CD4-positive, alpha-beta T cell treated with Interleukin-15 for 1 hour (primary cell): ENCODE measurements around the gene MEIOB.
"Not testable (repeated sequence)": the region's sequence is repeated elsewhere in the genome, so short reads cannot be mapped to it uniquely, and the experiment has no call there.

Experiments
- DNase-seq: peaks from one replicate; pipeline ENCODE4 v3.0.0-alpha.2; 2020

The MEIOB gene

GRCh38 chr16:1907226-1907860 lies 35.4 kb upstream of the MEIOB start:
- no peak for DNase-seq

GRCh38 chr16:1906846-1907165 lies 34.8 kb upstream of the MEIOB start:
- DNase-seq = no peak

- no peak for DNase-seq
Measured at GRCh38 chr16:1906055-1906845, 34.3 kb upstream of the MEIOB start.

GRCh38 chr16:1903845-1904840 lies 32.2 kb upstream of the MEIOB start:
- no peak for DNase-seq

- no peak for DNase-seq
Measured at GRCh38 chr16:1903220-1903574, 31.2 kb upstream of the MEIOB start.

GRCh38 chr16:1902547-1903219 lies 30.7 kb upstream of the MEIOB start:
- DNase-seq = no peak

GRCh38 chr16:1900452-1900774 lies 28.4 kb upstream of the MEIOB start:
- no peak for DNase-seq

- no peak for DNase-seq
Measured at GRCh38 chr16:1899641-1900451, 27.9 kb upstream of the MEIOB start.

- DNase-seq = not testable (repeated sequence)
Measured at GRCh38 chr16:1897692-1898091, 25.7 kb upstream of the MEIOB start.

- DNase-seq = no peak
Measured at GRCh38 chr16:1895949-1896675, 24.1 kb upstream of the MEIOB start.

GRCh38 chr16:1895068-1895467 lies 23.1 kb upstream of the MEIOB start:
- no peak for DNase-seq

- no peak for DNase-seq
Measured at GRCh38 chr16:1890708-1891050, 18.7 kb upstream of the MEIOB start.

- no peak for DNase-seq
Measured at GRCh38 chr16:1890024-1890707, 18.2 kb upstream of the MEIOB start.

- no peak for DNase-seq
Measured at GRCh38 chr16:1887711-1888354, 15.9 kb upstream of the MEIOB start.

- DNase-seq = no peak
Measured at GRCh38 chr16:1884889-1885288, 12.9 kb upstream of the MEIOB start.

- no peak for DNase-seq
Measured at GRCh38 chr16:1884155-1884760, 12.3 kb upstream of the MEIOB start.

GRCh38 chr16:1881172-1881571 lies 9.2 kb upstream of the MEIOB start:
- not testable (repeated sequence) for DNase-seq

- no peak for DNase-seq
Measured at GRCh38 chr16:1879477-1879876, 7.5 kb upstream of the MEIOB start.

GRCh38 chr16:1878256-1878655 lies 6.3 kb upstream of the MEIOB start:
- DNase-seq = no peak

- DNase-seq = no peak
Measured at GRCh38 chr16:1877804-1878203, 5.8 kb upstream of the MEIOB start.
